Measurements from ENCODE around the gene CENPP.

The CENPP gene

DNA sequence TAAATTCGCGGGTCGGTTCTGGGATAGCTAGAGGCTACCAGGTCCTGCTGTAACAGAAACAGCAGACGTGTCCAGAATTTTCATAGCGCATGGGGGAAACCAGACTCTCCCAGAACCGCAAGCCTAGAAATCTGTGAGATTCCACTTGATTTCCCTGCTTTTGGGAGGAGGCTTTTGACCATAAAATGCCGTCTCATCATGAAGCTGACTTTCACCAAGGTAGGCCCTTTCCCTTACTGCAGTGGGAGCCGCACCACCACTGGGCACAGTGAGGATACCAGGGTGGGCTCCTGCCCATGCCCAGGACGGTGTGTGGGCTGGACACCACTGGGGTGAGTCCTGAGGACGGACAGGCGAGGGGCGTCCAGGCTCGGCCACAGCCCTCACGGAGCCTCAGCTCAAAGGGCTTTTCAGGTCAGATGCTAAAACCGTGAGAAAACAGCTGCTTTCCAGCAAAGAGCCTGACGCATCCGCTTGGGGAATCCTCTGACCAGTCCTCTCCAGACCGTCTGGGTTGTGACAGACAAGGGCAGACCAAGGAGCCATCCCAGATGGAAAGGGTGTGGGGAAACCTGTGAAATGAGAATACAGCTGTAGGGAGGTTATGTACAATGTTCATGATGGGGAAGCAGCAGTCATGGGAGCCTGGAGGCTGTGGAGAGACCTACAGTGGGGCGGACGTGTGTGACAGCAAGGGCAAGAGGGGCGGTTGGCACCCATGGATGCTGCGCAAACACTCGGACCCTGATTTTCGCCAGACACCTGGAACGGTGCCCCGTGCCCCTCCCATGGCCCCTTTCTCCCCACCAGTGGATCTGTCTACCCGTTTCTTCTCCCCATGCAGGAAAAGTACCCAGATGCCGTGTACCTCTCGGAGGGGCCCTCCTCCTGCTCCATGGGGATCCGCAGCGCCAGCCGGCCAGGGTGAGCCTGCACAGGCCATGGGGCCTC is 285.0 kb downstream of the CENPP start:
- no peak for DNase-seq (ENCODE audit: low read depth)
- TF ChIP-seq CTCF (IDR thresholded peaks at IDR 0.05; ENCODE audit: low read depth, low read length) (no peak), POLR2A (IDR thresholded peaks at IDR 0.05; ENCODE audit: extremely low read depth, insufficient read length) (no peak)
- TF ChIP-seq, protein P1, sequence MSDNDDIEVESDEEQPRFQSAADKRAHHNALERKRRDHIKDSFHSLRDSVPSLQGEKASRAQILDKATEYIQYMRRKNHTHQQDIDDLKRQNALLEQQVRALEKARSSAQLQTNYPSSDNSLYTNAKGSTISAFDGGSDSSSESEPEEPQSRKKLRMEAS (IDR thresholded peaks at IDR 0.05; ENCODE audit: low read depth, low read length) = no peak
- H3K4me3 ChIP-seq (ENCODE audit: low read depth, low read length) = no peak overlapping the region

DNA sequence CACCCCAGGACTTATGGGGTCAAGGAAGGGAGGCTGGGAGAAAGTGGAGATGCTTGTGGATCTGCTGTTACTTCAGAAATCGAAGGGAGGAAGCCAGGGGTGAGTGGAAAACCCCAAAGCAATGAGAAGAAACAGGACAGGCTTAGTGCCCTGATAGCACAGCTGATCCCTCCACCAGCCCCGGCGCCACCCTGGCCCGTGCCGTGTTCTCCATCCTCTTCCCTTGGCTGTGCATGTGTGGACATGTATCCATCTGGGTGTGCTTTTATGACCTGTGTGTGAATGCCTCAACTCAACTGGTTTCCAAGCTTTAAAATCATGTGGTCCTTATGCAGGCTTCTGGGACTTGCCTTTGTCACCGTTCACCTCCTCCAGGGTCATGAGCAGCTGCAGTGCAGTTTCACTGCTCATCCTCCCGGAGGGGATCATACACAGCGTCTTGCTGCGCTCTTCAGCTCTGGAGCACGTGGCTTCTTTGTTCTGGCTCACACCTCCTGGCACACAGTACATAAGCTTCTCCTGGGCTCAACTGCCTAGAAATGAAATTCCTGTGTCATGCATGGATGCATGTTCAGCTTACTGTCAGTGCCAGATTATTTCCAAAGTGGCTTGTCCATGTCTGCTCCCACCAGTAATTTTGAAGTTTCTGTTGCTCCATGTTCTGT is 286.0 kb downstream of the CENPP start:
- H3K4me3 ChIP-seq (ENCODE audit: low read depth, low read length) = no peak overlapping the region
- no peak for DNase-seq (ENCODE audit: low read depth)
- TF ChIP-seq, protein P1 (IDR thresholded peaks at IDR 0.05; ENCODE audit: low read depth, low read length) = no peak
- no peak for TF ChIP-seq POLR2A (IDR thresholded peaks at IDR 0.05; ENCODE audit: extremely low read depth, insufficient read length)
- TF ChIP-seq CTCF (IDR thresholded peaks at IDR 0.05; ENCODE audit: low read depth, low read length) = no peak
- TF ChIP-seq MYC (IDR thresholded peaks at IDR 0.05; ENCODE audit: low read depth, low read length) = no peak

DNA sequence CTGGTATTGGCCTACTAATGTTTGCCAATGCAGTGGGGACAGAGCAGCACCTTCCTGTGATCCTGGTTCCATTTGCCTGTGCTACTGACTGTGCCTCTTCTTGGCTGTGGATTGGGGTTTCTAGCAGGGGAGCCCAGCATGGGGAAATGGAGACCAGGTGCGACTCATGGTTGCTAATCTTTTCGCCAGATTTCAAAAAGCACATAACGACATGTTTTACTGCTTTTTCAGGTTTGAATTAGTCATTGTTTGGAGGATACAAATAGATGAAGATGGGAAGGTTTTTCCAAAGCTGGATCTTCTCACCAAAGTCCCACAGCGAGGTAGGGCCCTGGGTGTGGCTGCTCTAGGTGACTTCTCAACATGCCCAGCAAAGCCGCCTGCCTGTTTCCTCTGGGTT is 286.5 kb downstream of the CENPP start:
- no peak overlapping the region for H3K4me3 ChIP-seq (ENCODE audit: low read depth, low read length)
- DNase-seq (ENCODE audit: low read depth) = no peak
- TF ChIP-seq MYC (IDR thresholded peaks at IDR 0.05; ENCODE audit: low read depth, low read length) (no peak), CTCF (IDR thresholded peaks at IDR 0.05; ENCODE audit: low read depth, low read length) (no peak), POLR2A (IDR thresholded peaks at IDR 0.05; ENCODE audit: extremely low read depth, insufficient read length) (no peak)
- TF ChIP-seq, protein P1 (IDR thresholded peaks at IDR 0.05; ENCODE audit: low read depth, low read length) = no peak

GRCh38 chr9:92612816-92613215 is 287.1 kb downstream of the CENPP start:
- no peak for TF ChIP-seq POLR2A (IDR thresholded peaks at IDR 0.05; ENCODE audit: extremely low read depth, insufficient read length)
- TF ChIP-seq MYC (IDR thresholded peaks at IDR 0.05; ENCODE audit: low read depth, low read length) = no peak
- TF ChIP-seq, protein P1 (IDR thresholded peaks at IDR 0.05; ENCODE audit: low read depth, low read length) = no peak
- no peak for TF ChIP-seq CTCF (IDR thresholded peaks at IDR 0.05; ENCODE audit: low read depth, low read length)
- no peak for DNase-seq (ENCODE audit: low read depth)
- H3K4me3 ChIP-seq (ENCODE audit: low read depth, low read length) = no peak overlapping the region

DNA sequence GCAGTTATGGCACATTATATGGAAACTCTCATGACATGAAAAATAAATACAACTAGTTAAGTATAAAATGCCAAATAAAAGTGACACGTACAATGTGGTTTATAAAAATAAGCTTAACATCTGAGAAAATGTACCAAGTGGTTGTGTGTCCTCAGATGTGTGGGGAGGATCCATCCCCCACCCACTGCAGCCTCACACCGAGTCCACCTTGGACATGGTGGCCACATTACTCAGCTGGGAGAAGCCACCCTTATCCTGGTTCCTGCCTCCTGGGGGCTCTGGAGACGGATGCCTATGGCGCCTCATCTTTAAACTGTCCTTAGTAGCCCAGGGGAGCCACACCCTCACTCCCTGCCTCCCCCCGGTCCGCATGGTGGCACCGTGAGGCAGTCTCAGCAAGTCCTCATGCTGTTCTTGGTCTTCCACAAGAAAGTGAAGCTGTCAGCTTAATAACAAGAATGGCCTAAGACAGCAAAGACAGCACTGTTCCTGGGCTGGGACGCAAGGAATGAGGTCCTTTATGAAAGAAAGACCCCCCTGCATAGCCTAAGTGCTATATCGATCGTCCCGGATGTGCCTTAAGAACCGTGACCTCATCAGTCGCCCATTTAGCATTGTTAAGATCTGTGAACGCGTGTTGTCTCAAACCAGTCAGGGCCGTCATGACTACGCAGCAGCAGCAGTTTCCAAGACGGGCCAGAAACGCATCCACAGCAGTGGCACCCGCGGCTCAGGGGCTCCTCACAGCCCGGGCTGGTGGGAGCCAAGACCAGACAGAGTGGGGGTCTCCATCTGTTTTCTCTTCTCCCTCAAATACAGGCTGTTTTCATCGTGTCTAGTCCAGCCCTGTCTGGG is 287.7 kb downstream of the CENPP start:
- no peak overlapping the region for H3K4me3 ChIP-seq (ENCODE audit: low read depth, low read length)
- TF ChIP-seq CTCF (IDR thresholded peaks at IDR 0.05; ENCODE audit: low read depth, low read length) = no peak
- TF ChIP-seq, protein P1 (IDR thresholded peaks at IDR 0.05; ENCODE audit: low read depth, low read length) = no peak
- no peak for TF ChIP-seq MYC (IDR thresholded peaks at IDR 0.05; ENCODE audit: low read depth, low read length)
- TF ChIP-seq POLR2A (IDR thresholded peaks at IDR 0.05; ENCODE audit: extremely low read depth, insufficient read length) = no peak
- no peak for DNase-seq (ENCODE audit: low read depth)

Measured in NB4 (cell line).